GM18520 (cell line): Measurements from ENCODE around the gene MPLKIP.
"Not testable (repeated sequence)": the region's sequence is repeated elsewhere in the genome, so short reads cannot be mapped to it uniquely, and the experiment has no call there.

ENCODE experiments used
- ATAC-seq: cut with Tn5 transposase; IDR thresholded peaks from one replicate; pipeline ENCODE4 v1.9.1; 2021; ENCODE audit not compliant: unreplicated experiment

MPLKIP gene

GRCh38 chr7:40133561-40134427, 628 bp downstream of the MPLKIP start:
- no peak for ATAC-seq

DNA sequence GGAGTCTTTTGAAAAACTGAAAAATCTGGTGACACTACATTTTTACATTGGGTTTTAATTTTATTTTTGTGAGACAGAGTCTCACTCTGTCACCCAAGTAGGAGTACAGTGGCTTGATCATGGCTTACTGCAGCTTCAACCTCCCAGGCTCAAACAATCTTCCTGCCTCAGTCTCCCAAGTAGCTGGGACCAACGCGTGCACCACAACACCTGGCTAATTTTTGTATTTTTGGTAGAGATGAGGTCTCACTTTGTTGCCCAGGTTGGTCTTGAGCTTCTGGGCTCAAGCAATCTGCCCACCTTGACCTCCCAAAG, 11.5 kb downstream of the MPLKIP start:
- no peak for ATAC-seq

DNA sequence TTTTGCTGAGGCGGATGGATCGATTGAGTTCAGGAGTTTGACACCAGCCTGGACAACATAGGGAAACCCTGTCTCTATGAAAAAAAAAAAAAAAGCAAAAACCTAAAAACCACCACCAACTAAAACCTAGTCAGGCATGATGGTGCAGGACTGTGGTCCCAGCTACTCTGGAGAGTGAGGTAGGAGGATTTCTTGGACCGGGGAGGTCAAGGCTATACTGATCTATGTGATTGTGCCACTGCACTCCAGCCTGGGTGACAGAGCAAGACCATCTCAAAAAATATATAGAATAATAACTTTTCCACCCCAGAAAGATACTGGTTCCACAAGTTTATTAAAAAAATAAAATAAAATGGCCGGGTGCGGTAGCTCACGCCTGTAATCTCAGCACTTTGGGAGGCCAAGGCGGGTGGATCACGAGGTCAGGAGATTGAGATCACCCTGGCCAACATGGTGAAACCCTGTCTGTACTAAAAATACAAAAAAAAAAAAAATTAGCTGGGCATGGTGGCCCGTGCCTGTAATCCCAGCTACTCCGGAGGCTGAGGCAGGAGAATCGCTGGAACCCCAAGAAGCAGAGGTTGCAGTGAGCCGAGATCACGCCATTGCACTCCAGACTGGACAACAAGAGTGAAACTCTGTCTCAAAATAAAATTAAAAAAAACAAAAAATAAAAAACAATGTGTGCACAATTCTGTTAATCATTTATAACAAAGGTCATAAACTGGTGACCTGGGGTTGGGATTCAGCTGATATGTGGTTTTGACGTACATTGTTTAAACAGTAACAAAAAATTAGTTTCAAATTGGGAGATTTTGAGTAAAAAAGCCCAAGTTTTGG, 12.1 kb downstream of the MPLKIP start:
- ATAC-seq: not testable (repeated sequence)

- no peak for ATAC-seq
These were observed 14.4 kb downstream of the MPLKIP start for GRCh38 chr7:40120020-40120419.

DNA sequence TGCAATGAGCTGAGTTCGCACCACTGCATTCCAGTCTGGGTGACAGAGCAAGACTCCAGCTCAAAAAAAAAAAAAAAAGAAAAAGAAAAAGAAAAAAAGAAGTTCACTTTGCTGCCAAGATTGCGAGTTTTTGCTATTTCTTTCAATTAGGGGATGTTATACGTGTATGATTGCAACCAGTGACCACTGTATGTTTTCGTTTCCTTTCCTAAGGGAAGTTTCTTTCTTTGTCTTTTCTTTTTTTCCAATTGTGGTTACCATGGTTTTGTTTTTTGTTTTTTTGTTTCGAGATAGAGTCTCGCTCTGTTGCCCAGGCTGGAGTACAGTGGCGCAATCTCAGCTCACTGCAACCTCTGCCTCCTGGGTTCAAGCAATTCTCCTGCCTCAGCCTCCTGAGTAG, 16.2 kb downstream of the MPLKIP start:
- ATAC-seq: not testable (repeated sequence)

- ATAC-seq: not testable (repeated sequence)
These were observed 17.2 kb downstream of the MPLKIP start for GRCh38 chr7:40117199-40117598.

GRCh38 chr7:40115936-40116335, 18.5 kb downstream of the MPLKIP start:
- ATAC-seq: no peak

DNA sequence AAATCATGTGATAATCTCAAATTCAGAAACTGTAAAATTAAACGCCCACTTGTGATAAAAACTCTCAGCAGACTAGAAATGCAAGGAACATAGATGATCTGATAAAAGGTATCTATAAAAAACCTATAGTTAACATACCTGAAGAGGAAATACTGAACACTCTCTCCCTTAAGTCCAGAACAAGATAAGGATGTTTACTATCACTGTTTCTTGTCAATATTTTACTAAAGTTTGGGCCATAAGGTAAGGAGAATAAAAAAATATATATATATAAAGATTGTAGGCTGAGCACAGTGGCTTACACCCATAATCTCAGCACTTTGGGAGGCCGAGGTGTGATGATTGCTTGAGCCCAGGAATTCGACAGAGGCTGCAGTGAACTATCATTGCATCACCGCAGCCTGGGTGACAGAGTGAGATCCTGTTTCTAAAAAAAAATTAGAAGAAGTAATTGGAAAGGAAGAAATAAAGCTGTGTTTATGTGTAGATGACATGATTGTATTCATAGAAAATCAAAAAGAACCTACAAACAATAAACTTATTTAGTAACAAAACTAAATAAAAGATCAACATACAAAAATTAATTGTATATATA, 28.4 kb downstream of the MPLKIP start:
- no peak for ATAC-seq

DNA sequence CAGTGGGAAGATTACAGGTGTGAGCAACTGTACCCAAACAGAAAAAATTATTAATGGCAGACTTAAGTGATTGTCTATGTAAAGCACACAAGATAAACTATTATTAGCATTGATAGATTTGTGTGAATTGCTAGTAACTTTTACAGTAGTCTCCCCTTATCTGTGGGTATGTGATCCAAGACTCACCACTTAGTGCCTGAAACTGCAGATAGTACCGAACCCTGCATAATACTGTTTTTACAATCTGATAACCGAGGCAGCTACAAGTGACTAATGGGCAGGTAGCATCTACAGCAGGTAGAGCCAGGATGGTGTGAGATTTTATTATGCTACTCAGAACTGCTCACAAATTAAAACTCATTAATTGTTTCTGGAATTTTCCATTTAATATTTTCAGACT, 31.5 kb downstream of the MPLKIP start:
- no peak for ATAC-seq

DNA sequence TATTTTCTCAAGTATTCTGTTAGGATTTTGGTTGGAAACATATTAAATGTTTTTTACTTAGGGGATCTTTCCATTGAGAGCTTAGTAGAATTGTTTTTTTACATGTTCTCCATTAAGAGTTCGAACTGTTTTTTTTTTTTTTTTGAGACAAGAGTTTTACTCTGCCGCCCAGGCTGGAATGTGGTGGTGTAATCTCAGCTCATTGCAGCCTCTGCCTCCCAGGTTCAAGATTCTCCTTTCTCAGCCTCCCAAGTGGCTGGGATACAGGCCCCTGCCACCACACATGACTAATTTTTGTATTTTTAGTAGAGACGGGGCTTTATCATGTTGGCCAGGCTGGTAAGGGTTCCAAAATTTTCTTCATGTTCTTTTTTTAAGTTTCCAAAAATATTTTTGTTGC, 33.2 kb downstream of the MPLKIP start:
- ATAC-seq: no peak

DNA sequence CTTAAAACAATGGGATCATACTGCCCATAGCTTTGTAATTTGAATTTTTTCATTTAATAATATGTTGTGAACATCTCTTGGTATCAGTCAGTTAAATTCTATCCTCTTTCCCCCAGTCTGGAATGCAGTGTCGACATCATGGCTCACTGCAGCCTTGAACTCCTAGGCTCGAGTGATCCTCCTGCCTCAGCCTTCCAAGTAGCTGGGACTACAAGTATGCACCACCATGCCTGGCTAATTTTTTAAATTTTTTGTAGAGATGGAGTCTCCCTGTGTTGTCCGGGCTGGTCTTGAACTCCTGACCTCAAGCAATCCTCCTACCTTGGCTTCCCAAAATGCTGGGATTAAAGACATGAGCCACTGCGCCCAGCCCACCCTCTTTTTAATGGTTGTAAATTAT, 34.6 kb downstream of the MPLKIP start:
- no peak for ATAC-seq

DNA sequence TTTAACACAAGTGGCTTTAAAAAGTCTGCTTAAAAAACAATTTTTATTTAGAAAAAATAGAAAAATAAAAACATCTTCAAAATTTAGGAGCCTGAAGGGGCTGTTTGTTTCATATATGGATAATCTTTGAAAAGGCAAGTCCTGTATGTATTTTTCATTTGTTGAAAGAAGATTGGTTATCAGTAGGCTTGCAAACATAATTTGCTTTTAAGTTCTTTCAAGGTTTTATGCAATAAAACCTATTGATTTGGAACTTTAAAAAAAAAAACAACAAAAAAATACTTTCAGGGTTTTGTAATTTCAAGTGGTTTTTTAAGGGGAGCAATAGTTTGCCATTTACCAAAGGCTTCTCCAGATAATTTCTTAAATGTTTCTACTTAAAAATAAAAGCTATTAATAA, 35.6 kb downstream of the MPLKIP start:
- no peak for ATAC-seq

GRCh38 chr7:40097728-40098127, 36.7 kb downstream of the MPLKIP start:
- ATAC-seq: no peak

DNA sequence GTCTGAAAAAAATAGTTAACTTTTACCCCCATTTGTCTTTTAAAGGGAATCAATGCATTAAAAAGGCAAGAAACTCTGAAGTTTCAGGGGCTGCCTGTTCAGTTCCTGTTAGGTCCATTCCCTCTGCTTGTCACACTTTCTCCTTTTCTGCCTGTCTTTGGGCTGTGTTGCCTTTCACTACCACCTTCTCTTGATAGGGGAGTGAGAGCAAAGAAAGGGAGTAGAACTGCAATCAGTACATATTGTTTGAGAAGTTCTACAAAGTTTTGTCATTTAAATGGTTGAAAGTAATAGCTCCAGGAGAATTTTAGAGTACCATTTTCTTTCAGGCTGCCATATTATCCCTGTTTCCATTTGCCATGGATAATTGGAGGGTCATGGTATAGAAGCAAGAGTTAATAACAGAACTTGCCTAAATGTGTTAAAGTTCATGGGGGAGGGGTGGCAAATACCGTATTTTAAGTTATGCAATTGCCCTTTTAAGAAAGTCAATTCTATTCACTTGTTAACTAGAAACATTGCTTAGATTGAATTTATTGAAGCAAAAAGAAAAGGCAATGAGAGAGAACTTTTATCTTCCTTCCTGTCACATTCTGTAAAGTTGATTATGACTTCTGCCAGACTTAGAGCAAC, 38.6 kb downstream of the MPLKIP start:
- ATAC-seq: no peak

DNA sequence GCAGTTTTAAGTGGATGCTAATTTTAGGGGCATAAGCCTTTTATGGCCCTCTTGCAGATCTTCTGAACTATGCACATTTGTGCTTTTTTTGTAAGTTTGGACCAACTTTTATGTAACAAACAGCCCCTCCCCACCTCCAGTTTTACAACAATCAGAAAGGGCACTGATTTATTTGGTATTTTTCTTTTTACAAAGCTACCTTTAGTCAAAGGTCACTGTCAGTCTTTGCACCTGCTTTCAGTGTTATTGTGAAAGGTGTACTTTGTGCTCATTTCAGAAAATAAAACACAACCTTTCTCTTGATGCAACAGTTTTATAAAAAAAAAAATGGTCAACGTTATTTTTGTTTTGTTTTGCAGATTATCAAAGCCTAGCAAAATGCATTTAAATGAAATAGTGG, 39.2 kb downstream of the MPLKIP start:
- ATAC-seq: no peak

GRCh38 chr7:40093631-40094350, 40.6 kb downstream of the MPLKIP start:
- no peak for ATAC-seq

DNA sequence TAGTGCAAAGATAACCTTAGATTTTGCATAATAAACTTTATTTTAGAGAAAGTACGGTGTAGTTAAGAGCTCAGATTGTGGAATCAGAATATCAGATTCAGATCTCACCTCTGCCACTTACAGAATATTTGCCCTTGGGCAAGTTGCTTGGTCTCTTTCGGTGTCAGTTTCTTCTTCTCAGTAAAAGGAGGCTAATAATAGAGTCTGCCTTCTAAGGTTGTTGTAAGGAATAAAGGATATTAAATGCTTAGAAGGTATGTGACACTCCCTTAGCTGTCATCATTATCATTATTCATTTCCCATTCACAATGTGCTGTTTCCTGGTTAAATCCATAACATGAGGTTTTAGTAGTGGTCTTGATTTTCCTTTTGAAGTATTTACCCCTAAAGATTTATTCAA, 42.2 kb downstream of the MPLKIP start:
- no peak for ATAC-seq

DNA sequence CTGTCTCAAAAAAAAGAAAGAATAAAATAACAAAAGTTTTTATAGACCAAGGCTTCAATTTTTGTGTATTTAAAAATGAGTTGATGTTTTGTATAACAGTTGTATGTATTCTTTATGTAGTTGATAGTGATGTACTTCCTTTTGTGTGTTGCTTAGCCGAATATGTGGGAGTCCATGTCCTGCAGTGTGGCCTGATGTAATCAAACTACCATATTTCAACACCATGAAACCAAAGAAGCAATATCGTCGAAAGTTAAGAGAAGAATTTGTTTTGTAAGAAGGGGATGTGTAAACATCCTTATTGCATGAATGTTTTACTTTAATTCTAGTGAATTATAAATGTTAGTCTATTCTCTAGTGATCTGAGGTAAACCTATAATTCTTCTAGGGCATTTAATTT, 56.6 kb downstream of the MPLKIP start:
- no peak for ATAC-seq
